GM18870 (cell line): ENCODE results near the gene CYBB.
"Not testable (repeated sequence)": the region's sequence is repeated elsewhere in the genome, so short reads cannot be mapped to it uniquely, and the experiment has no call there.

ENCODE experiments used
- ATAC-seq: cut with Tn5 transposase; IDR thresholded peaks from one replicate; pipeline ENCODE4 v1.9.1; 2021; ENCODE audit warnings: moderate library complexity; ENCODE audit not compliant: unreplicated experiment

CYBB gene

DNA sequence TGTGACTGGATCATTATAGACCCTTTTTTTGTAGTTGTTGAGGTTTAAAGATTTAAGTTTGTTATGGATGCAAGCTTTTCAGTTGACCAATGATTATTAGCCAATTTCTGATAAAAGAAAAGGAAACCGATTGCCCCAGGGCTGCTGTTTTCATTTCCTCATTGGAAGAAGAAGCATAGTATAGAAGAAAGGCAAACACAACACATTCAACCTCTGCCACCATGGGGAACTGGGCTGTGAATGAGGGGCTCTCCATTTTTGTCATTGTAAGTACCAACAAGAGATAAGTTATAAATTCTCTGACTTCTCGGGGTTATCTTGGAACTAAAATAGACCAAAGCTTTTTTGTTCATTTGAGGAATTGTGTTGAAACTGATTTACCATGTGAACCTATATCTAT, at the start of gene CYBB:
TSS of gene CYBB (plus strand) at position 203 of the 400 bp plus-strand sequence. CDS start at position 222, 19 bp downstream.
- ATAC-seq = peak; percentile 34

DNA sequence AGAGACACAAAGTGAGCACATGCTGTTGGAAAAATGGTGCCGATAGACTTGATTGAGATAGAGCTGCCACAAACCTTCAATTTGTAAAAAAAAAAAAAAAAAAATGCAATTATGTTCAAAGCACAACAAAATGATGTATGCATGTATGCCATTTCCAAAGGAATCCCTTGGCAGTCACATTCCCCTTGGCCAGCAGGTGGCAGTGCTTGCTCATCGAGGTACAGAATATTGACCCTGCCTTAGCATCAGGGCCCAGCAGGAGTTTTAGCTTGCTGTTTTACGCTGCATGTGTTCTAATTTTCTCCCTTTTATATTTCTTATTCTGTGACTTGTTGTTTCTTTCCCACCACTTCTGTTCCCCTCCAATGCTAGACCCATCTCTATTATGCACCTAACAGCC, 34.5 kb upstream of the CYBB start:
- peak; percentile 42 for ATAC-seq

DNA sequence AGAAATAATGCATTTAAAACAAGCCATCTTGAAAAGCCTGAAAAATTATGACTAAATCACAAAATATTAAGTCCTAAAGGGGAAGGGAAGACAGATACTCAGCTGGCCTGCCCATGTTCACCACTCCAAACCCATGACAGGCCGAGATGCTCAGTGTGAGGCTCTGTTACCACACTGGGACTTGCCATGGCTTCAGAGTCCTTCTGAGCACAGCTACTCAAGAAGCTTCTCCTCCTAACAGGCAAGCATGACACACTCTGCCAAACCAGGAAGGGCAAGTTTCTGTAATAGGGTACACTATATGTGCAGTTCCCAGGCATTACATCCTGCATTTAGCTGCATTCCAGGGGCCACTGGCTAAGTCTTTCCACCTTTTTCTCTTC, 34.0 kb upstream of the CYBB start:
- ATAC-seq = peak; percentile 28

DNA sequence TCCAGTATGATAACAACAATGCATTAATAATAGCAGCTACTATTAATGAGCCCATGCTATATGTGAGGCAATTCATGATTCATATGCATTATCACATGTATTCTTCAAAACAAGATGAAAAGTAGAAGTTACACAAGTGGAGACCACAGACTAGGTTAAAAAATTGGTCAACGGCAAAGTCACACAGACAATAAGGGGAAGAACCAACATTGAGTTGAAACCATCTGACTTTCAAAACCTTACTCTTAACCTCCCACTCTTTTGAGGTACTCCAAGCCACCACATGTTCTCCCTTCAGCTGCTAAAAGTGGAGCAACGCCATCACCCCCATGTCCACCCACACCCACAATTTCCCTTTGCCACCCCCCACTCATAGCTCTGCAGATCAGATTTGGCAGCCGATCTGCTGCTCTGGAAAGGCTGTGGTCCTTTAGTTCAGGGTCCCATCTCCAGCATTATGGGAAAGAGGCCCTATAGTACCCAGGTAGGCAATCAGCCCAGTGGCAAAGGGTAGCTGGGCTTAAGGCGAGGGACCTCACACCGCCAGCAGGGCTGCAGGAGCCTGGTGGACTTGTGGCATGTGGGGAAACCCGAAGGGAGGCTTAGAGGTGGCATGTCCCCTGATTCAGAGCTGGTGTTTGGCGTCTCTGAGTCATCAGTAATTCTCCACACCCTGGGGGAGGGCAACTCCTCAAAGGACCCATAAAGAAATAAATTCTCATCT, 33.5 kb upstream of the CYBB start:
- ATAC-seq = peak; percentile 91

DNA sequence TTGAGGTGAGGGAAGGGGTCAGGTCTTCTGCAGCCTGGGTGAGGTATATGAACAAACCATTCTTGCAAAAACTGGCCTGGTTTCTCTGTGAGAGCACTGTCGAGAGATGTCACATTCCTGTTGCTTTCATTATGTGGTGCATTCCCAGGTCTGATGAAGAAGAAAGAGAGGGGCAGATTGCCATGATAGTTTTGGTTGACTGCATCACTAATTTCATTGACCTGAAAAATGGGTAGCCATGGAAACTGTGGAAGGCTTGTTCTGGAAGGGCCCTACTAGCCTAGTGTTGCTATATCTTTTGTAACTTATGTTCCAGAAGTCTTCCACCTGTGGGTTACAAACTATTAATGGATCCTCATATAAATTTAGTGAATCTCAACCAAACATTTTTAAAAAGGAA, 32.9 kb upstream of the CYBB start:
- ATAC-seq = no peak

DNA sequence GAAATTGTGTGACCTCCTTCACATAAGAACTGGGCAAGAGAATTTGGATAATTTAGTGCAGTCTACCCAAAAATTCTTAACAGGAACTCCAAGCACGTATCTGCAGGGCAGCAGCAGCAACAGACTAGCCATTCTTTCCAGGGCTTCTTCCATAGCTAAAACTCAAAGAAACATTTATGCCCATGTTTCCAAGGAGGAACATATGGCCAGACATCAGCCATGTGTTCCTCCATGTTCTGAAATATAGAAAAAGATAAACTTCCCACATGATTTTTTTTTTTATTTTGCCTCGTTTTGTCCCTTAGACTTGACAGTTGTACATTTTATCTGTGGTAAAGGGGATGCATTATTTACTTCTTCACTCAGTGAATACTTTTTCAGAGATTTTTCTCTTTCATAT, 27.6 kb upstream of the CYBB start:
- no peak for ATAC-seq

DNA sequence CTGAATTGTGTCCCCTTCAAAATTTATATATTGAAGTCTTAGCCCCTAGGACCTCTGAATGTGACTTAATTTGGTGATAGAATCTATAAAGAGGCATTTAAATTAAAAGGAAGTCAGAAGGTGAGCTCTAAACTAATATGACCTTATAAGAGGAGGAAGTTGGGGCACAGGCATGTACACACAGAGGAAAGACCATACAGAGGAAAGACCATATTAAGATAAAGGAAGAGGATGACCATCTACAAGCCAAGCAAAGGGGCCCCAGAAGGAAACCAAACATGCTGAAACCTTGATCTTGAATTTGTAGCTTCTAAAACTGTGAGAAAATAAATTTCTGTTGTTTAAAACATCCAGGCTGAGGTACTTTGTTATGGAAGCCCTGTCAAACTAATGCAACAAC, 26.9 kb upstream of the CYBB start:
- no peak for ATAC-seq

DNA sequence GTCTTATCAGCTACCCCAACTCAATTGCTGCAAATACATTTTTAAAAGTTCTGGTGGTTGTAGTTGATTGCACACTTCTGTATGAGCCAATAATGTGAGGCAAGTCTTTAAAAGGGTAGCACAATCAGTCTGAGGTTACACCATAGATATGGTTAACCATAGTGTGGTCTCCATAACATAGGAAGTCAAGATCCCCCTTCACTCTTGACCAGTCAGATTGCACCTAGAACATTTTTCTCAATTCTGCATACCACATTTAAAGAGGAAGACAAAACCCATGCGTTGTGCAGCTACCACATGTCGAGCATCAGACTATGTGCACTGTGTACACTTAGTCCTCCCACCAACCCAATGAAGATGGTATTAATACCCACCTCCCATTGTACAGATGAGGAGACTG, 26.5 kb upstream of the CYBB start:
- no peak for ATAC-seq

DNA sequence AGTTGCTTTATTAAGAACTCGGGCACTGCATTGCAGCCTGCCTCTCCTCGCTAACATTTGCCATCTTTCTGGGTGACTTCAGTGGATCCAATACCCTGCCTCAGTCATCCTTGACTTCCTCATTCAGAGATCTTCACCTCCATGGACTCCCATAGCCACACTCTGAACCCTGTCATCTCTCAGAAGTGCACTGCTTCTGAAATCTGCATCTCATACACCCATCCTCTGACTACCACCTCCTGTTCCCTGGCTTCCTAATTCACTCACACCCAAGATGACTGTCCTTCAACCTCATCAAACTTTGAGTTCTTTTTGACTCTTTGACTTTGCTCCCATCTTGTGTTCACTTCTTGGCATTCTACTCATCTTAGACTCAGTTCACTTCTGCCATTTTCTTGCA, 25.3 kb upstream of the CYBB start:
- peak; percentile 6 for ATAC-seq

DNA sequence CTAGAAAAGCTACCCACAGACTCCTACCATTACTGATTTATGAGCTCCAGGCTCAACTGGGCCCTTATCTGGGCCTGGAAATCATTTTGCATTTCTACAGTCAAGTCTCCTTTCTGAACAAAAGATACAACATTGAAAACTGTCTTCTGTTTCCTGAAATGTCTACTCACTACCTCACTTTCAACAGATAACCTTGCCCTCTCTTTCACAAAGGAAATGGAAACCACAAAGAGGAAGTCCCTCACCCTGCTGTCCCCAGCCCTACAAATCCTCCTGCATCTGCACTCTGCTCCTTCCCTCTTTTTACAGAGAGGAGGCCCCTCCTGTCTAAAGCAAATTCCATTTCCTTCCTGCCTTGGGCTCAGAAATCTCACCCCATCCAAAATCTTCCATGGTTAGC, 24.8 kb upstream of the CYBB start:
- ATAC-seq = peak; percentile 96

DNA sequence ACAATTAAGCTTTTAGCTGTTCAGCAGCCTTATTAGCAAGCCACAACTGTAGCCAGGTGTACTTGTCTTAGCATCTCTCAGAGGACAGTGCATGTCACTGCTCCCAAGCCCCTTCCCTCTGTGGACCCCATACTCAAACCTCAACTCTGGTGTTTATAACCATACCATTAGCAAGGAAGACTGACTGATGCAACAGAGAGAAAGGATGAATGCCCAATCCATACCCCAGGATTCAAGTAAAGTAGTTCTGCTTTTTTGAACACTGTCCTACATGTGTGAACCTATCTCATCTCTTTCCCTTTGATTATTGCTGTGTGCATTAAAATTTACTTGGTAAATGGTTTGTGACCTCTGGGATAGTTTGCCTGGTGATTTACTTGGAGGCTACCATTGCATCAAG, 22.8 kb upstream of the CYBB start:
- no peak for ATAC-seq

DNA sequence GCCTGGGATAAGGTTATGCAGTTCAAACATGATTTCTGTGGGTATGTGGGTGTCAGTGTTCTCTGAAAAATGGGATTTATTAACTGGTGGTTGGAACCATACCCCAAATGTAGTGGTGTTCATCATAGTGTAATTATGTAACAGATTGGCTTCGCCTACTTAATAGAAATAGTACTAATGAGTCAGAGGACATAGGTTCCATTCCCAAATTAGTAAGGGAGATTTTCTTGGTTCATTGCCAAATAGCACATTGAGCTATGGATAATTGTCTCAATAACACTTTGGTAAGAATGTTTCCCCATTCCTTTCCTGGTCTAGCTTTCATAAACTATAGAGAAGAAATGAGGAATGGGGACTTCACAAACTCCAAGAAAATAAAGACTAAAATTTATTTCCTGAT, 20.5 kb upstream of the CYBB start:
- ATAC-seq = no peak

DNA sequence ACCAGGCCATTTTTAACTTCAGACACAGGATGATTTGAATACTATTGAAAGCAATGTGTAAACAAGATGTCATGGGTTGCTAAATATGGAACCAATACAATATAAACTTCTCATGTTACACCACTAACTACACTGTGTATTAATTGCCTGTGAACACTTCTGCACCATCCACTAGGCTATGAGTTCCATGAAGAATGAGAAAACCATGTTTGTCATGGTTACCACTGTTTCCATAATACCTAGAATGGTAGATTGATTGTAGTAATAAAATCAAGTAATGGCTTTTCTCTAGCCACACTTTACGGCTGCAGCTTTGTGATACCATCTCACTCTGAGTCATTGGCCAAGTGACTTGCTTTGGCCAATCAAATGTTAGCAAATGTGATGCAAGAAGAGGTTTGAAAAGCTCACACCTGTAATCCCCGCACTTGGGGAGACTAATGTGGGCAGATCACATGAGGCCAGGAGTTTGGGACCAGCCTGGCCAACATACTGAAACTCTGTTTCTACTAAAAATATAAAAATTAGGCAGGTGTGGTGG, 19.9 kb upstream of the CYBB start:
- ATAC-seq = no peak

DNA sequence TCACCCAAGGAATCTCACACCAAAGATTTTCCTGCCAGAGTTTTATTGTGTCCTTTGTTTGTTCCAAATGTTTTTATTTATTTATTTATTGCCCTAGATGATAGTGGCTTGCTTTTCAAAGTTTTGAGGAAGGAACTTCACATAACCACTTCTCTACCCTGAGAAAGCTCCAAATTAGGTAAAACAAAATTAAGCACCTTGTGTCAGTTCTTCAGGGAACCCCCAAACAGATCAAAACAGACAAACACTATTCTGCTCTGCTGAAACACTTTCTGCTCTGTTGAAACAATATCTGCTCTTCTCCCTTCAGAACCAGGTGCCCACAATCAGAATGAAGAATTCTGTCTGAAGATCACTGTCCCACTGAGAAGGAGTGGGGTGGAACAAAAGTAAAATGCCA, 16.5 kb upstream of the CYBB start:
- no peak for ATAC-seq

DNA sequence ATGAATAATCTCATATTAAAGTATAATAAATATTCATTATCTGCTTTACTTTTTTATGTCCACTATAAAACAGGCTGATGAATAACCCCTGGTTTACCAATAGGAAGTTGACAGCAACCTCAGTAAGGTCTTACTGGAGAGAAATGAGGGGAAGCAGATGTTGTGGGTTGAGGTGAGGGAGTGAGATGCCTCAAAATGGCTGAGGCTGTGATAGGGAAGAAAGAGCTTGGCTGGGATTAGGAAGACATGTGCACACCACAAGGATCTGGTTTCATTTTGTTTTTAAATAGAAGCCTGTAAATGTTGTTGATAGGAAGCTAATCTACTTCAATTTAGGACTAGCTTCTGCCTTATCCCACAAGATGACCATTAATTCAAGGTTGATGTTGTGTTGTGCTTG, 14.4 kb upstream of the CYBB start:
- no peak for ATAC-seq

DNA sequence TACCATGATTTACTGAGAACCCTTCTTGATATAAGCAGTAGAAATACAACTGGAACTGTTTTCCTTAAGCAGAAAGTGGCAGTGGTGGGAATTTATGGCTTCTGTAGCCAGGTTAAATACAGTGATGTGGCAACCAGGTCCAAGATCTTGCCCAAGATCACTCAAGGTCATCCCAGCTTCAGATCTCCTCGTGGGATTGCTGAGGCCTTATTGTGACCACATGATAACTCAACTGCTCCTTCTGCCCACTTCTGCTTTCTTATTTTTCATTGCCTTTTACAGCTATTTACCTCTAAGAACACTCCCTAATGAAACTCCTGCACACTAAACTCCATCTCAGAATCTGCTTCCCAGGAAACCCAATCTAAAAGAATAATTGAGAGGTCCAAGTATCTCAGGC, 12.4 kb upstream of the CYBB start:
- no peak for ATAC-seq

DNA sequence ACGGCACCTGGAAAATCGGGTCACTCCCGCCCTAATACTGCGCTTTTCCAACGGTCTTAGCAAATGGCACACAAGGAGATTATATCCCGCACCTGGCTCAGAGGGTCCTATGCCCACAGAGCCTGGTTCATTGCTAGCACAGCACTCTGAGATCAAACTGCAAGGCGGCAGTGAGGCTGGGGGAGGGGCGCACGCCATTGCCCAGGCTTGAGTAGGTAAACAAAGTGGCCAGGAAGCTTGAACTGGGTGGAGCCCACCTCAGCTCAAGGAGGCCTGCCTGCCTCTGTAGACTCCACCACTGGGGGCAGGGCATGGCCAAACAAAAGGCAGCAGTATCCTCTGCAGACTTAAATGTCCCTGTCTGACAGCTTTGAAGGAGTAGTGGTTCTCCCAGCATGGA, 11.0 kb upstream of the CYBB start:
- not testable (repeated sequence) for ATAC-seq

DNA sequence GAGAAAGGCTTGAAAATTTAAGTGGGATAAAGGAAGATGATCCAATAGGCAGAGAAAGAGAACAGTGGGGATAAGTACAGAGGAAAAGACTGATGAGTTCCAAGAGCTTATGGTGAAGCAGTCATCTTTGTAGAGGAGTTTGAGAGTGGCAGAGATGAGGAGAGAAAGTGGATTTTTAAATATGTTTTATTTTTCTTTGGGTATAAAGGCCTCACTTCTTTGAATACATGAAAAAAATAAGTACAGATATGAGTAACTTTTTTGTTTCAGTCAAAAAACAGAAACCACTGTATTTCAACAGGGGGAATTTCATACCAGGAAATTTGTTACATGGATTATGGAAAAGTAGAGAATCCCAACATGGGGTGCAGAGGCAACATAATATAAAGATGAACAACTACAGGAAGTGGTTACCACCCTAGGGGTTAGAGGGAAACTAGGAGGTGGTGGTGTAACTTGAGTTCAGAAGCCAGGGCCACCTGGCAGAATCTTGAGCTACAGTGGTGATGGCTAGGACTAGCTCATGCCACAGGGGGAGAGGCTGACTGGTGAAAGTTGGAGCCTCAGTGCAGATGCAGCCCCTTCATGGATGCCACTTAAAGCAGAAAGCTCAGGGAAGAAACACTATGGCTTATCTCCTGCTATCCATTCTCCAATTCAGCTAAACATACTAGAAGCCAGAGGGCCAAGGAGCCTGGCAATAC, 3.4 kb upstream of the CYBB start:
- peak; percentile 60 for ATAC-seq

DNA sequence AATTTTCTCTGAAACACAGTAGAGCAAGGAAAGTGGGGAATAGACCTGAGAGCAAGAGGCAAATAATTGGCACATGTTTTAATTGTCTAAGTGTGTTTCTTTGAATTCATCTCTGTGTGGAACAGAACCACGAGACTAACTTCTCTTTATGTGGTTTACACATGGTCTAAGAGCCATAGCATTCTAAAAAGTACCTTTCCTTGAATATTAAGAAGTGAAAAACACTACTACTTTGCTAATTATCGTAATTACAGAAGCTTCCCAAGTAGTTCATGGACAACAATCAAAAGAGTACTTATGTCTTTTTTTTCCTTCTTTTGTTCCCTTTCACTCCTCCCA, 2.9 kb upstream of the CYBB start:
- no peak for ATAC-seq

DNA sequence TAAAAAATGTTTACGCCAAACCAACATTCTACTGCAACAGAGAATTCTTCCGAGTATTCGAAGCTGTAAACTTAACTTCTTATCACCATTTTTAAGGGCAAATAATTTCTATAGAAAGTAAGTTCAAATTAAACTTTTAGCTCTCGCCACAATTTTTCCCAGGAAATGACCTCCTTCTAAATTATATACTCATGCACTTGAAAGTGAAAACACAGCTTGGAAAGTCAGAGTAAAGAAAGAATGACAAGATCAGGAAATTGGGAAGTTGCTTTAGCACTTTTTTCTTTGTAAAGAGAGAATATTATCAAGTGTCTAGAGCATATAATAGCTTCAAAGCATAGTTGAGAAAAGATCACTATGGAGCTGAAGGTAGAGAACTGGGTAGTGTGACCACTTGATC, 1.2 kb downstream of the CYBB start:
- ATAC-seq = no peak

DNA sequence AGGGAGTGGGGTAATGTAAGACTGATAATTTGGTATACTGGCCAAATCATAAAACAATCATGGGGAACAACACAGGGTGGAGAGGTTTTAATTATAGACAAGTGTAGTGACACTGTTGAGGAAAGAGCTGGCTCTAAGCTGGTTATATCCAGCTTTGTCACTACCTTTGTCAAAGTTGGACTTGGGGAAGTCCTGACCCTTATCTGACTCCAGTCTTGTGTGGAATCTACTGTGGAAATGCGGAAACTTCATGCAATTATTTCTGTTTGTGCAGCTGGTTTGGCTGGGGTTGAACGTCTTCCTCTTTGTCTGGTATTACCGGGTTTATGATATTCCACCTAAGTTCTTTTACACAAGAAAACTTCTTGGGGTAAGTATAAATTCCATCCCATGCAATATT, 2.0 kb downstream of the CYBB start:
- ATAC-seq = no peak

DNA sequence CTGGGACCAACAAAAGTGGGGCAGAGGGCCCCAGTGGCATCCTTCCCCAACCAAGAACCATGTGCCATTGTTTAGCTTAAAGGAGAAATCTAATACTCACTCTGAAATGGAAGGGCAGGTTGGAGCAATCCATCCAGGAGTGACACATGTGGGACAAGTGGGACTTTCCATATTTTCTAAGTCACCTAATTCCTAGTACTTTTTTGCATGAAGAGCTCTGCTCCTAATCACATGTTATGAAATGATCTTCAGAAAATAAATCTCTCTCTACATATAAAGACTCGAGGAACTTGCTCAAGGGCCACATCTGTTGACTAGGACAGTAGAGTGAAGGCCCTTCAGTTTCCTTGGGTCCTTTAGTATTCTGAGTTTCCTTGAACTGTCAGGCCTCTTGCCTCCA, 2.5 kb downstream of the CYBB start:
- ATAC-seq = no peak

DNA sequence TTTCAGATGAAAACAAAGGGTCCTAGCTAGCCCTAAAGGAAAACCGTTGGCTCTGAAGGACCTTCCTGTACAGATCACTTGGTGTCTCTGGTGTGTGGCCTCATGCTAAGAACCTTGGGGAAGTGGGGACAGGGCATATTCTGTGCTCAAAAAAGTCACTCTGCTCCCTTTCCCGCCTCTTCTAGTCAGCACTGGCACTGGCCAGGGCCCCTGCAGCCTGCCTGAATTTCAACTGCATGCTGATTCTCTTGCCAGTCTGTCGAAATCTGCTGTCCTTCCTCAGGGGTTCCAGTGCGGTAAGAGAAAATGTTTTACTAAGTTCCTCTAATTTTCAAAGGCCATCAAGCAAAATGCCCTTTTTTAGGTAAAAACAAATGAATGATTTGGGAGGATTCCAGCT, 3.4 kb downstream of the CYBB start:
- no peak for ATAC-seq
